GM12801 (cell line): Measurements from ENCODE around the gene NBPF4.
"Not testable (repeated sequence)": the region's sequence is repeated elsewhere in the genome, so short reads cannot be mapped to it uniquely, and the experiment has no call there.

Experiments
- TF ChIP-seq, protein P1 (sequence below): IDR thresholded peaks from one replicate; pipeline ENCODE4 v1.5.1; 2011; ENCODE audit warnings: control low read depth; ENCODE audit not compliant: insufficient read length; ENCODE audit errors: extremely low read depth

NBPF4 gene, protein sequence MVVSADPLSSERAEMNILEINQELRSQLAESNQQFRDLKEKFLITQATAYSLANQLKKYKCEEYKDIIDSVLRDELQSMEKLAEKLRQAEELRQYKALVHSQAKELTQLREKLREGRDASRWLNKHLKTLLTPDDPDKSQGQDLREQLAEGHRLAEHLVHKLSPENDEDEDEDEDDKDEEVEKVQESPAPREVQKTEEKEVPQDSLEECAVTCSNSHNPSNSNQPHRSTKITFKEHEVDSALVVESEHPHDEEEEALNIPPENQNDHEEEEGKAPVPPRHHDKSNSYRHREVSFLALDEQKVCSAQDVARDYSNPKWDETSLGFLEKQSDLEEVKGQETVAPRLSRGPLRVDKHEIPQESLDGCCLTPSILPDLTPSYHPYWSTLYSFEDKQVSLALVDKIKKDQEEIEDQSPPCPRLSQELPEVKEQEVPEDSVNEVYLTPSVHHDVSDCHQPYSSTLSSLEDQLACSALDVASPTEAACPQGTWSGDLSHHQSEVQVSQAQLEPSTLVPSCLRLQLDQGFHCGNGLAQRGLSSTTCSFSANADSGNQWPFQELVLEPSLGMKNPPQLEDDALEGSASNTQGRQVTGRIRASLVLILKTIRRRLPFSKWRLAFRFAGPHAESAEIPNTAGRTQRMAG

DNA sequence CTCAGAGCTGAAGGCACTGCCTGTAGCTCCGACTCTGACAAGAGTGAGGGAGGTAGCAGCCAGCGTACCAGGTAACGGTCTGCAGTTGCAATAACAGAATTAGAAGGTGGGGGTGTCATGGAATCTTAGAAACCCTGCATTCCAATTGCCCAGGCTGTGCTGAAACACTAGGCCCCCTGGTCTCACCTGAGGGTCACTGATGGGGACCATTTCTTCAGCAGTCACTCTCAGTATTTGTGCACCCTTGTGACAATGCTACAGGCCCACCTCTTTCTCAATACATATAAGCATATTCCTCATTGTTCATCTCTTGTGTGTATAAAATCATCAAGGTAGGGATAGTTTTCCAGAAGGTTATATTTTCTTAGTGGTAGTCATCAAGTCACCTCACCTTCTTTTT, at the start of gene NBPF4:
NBPF4 (minus strand) TSS at position 101 of the 400 bp plus-strand sequence. CDS start 315 bp downstream, outside the sequence.
- TF ChIP-seq, protein P1, sequence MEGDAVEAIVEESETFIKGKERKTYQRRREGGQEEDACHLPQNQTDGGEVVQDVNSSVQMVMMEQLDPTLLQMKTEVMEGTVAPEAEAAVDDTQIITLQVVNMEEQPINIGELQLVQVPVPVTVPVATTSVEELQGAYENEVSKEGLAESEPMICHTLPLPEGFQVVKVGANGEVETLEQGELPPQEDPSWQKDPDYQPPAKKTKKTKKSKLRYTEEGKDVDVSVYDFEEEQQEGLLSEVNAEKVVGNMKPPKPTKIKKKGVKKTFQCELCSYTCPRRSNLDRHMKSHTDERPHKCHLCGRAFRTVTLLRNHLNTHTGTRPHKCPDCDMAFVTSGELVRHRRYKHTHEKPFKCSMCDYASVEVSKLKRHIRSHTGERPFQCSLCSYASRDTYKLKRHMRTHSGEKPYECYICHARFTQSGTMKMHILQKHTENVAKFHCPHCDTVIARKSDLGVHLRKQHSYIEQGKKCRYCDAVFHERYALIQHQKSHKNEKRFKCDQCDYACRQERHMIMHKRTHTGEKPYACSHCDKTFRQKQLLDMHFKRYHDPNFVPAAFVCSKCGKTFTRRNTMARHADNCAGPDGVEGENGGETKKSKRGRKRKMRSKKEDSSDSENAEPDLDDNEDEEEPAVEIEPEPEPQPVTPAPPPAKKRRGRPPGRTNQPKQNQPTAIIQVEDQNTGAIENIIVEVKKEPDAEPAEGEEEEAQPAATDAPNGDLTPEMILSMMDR: not testable (repeated sequence)

DNA sequence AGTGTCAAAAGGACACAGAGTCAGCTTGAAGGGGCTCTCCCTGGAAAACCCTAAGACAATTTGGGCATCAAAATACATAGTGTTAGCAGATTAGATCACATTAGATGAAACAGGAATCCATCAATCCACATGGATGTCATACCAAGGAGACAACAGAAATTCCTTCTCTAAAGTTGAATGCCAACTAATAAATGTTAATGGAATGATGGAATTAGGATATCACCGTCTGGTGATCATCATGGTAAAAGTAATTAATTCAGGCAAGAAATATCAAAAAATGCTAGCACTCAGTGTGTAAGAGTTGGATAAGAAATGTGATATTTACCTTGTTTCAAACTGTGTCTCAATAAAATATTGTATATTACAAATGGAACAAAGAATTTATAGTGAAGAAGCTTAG, 32.9 kb downstream of the NBPF4 start:
- TF ChIP-seq, protein P1: no peak

DNA sequence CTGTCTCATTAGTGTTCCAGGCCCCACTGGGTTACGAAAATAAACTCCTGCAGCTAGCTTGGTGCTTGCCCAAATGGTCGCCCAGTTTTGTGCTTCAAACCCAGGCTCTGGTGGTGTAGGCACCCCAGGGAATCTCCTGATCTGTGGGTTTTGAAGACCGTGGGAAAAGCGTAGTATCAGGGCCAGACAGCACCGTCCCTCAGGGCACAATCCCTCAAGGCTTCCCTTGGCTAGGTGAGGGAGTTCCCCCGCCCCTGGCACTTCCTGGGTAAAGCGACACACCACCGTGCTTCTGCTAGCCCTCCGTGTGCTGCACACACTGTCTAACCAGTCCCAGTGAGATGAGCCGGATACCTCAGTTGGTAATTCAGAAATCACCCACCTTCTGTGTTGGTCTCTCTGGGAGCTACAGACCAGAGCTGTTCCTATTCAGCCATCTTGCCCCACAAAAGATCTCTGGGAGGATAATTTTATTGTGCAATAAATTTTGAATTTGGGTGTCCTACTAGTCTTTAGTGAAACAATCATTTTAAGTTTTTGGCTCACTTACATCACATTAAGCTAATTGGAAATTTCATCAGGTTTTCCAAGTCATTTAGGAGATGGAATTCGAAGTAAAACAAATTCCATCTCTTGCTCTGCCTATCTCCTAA, 34.3 kb downstream of the NBPF4 start:
- TF ChIP-seq, protein P1: no peak

DNA sequence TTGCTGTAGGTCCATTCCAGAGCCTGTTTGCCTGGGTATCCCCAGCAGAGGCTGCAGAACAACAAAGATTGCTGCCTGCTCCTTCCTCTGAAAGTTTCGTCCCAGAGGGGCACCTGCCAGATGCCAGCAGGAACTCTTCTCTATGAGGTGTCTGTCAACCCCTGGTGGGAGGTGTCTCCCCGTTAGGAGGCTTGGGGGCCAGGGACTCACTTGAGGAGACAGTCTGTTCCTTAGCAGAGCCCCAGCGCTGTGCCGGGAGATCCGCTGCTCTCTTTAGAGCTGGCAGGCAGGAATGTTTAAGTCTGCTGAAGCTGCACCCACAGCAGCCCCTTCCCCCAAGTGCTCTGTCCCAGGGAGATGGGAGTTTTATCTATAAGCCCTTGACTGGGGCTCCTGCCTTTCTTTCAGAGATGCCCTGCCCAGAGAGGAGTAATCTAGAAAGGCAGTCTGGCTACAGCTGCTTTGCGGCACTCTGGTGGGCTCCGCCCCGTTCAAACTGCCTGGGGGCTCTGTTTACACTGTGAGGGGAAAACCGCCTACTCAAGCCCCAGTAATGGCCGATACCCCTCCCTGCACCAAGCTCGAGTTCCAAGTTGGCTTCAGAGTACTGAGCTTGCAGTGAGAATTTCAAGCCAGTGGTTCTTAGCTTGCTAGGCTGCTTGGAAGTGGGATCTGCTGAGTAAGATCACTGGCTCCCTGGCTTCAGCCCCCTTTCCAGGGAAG, 35.0 kb downstream of the NBPF4 start:
- TF ChIP-seq, protein P1: no peak

DNA sequence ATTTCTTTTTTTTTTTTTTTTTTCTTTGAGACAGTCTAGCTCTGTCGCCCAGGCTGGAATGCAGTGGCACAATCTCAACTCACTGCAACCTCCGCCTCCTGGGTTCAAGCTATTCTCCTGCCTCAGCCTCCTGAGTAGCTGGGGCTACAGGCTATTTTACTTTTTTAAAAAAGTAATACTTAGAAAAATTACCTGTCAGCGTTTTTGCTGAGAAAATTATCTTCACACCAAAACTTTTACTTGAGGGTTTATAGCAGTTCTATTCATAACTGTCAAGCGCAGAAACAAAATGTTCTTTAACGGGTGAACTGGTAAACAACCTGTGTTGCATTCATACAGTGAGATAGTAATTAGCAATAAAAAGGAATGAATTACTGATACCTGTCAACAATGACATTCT, 42.2 kb downstream of the NBPF4 start:
- TF ChIP-seq, protein P1: no peak

DNA sequence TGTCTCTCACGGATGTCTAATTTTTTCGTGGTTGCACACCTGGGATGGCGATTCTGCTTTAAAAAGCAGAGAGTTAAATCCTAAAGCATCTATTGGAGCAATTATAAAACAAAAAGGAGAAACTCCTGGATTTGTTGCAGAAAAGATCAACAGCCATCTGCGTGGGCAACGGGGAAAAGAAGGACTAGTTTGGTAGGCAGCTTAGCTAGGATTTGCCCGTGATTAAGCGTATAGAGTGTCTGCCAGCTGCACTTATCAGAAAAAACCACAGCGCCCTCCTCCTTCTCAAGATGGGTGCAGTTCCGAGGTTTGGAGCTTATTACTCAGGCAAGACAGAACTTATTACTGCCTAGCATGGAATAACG, 43.2 kb downstream of the NBPF4 start:
- TF ChIP-seq, protein P1: no peak
